ENCODE measurements around the gene TFDP1. TPM values are rescaled to one million over a fixed set of nuclear protein-coding genes. Genes with fewer than 3 reads are reported as not detected.
A peak's percentile ranks its signal among the peaks of the same experiment; 100 is the strongest.
"Not testable (repeated sequence)": the region's sequence is repeated elsewhere in the genome, so short reads cannot be mapped to it uniquely, and the experiment has no call there.

TFDP1 gene
- total and polyA plus RNA-seq, 8 donors = 10.3 to 24.7 (median 17.9) TPM

DNA sequence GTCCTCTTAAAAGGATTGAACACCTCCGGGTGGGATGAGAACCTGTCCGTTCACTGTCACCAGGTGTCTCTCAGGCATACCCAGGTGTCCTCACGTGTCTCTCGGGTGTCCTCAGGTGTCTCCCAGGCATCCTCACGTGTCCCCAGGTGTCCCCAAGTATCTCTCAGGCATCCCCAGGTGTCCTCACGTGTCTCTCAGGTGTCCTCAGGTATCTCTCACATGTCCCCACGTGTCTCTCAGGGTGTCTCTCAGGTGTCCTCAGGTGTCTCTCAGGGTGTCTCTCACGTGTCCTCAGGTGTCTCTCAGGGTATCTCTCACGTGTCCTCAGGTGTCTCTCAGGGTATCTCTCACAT, 39.7 kb downstream of the TFDP1 start:
- DNase-seq (no peak), FAIRE-seq (no peak), ATAC-seq (no peak)
- TF ChIP-seq, protein P1, sequence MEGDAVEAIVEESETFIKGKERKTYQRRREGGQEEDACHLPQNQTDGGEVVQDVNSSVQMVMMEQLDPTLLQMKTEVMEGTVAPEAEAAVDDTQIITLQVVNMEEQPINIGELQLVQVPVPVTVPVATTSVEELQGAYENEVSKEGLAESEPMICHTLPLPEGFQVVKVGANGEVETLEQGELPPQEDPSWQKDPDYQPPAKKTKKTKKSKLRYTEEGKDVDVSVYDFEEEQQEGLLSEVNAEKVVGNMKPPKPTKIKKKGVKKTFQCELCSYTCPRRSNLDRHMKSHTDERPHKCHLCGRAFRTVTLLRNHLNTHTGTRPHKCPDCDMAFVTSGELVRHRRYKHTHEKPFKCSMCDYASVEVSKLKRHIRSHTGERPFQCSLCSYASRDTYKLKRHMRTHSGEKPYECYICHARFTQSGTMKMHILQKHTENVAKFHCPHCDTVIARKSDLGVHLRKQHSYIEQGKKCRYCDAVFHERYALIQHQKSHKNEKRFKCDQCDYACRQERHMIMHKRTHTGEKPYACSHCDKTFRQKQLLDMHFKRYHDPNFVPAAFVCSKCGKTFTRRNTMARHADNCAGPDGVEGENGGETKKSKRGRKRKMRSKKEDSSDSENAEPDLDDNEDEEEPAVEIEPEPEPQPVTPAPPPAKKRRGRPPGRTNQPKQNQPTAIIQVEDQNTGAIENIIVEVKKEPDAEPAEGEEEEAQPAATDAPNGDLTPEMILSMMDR (IDR thresholded peaks at IDR 0.05) = no peak
- Histone ChIP-seq H3K27ac (no peak overlapping the region), H3K27me3 (no peaks in the 10 kb centered on the region), H3K9me3 (no peaks in the 10 kb centered on the region), H3K4me3 (no peak overlapping the region), H3K36me3 (peaks cover 0 to 7% (median 0%) of the 10 kb centered on the region in 3 donors), H3K4me1 (no peaks in the 10 kb centered on the region)
- intact Hi-C loops (cut with DNase I) = no loop called here
- 90 to 94% methylated on average over 9 of the region's 9 CpGs for WGBS, 2 donors

DNA sequence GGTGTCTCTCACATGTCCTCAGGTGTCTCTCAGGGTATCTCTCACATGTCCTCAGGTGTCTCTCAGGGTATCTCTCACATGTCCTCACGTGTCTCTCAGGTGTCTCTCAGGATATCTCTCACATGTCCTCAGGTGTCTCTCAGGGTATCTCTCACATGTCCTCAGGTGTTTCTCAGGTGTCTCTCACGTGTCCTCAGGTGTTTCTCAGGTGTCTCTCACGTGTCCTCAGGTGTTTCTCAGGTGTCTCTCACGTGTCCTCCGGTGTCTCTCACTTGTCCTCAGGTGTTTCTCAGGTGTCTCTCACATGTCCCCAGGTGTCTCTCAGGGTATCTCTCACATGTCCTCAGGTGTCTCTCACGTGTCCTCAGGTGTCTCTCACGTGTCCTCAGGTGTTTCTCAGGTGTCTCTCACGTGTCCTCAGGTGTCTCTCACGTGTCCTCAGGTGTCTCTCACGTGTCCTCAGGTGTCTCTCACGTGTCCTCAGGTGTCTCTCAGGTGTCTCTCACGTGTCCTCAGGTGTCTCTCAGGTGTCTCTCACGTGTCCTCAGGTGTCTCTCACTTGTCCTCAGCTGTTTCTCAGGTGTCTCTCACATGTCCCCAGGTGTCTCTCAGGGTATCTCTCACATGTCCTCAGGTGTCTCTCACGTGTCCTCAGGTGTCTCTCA, 40.2 kb downstream of the TFDP1 start:
- H3K36me3 ChIP-seq; H3K27me3 ChIP-seq; ATAC-seq; FAIRE-seq; DNase-seq; H3K9me3 ChIP-seq; H3K4me3 ChIP-seq; H3K4me1 ChIP-seq; intact Hi-C loops (cut with DNase I); H3K27ac ChIP-seq: not testable (repeated sequence)
- 91 to 94% methylated on average over 14 of the region's 14 CpGs for WGBS, 2 donors

DNA sequence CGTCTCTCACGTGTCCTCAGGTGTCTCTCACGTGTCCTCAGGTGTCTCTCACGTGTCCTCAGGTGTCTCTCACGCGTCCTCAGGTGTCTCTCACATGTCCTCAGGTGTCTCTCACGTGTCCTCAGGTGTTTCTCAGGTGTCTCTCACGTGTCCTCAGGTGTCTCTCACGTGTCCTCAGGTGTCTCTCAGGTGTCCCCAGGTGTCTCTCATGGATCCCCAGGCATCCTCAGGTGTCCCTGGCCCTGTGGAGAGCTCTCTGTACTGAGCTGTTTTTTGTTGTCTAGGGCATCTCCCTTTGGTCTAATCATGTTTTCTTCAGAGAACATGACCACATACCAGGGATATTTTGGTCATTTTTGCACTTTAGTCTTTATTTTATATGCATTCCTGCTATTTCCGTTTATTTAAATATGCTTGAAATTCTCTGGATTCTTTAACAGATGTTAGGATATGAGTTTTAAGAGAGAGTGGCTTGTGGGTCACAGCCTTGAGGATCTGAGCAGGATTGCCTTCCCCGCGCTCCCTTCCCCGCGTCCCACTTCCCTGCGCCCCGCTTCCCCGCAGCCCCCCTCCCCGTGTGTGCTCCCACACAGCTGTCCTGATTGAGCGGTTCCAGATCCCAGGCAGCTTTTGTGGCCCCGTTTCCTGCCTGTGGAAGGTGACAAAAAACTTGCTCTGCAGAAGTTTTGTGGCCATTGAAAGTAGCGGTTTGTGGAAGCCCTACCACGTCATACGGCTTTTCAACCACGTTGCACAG, 41.6 kb downstream of the TFDP1 start:
- H3K27ac ChIP-seq = no peak overlapping the region
- TF ChIP-seq, protein P1 (IDR thresholded peaks at IDR 0.05) = no peak
- ATAC-seq (no peak), FAIRE-seq (no peak), DNase-seq (peak in 2 of 6 donors; percentile 11 to 17)
- H3K9me3 ChIP-seq = no peaks in the 10 kb centered on the region
- intact Hi-C loops (cut with DNase I) = no loop called here
- H3K4me1 ChIP-seq = no peaks in the 10 kb centered on the region
- no peak overlapping the region for H3K4me3 ChIP-seq
- WGBS, 2 donors = 89 to 94% methylated on average over 24 of the region's 24 CpGs
- H3K36me3 ChIP-seq = peaks cover 0 to 7% (median 0%) of the 10 kb centered on the region in 3 donors
- H3K27me3 ChIP-seq = no peaks in the 10 kb centered on the region

DNA sequence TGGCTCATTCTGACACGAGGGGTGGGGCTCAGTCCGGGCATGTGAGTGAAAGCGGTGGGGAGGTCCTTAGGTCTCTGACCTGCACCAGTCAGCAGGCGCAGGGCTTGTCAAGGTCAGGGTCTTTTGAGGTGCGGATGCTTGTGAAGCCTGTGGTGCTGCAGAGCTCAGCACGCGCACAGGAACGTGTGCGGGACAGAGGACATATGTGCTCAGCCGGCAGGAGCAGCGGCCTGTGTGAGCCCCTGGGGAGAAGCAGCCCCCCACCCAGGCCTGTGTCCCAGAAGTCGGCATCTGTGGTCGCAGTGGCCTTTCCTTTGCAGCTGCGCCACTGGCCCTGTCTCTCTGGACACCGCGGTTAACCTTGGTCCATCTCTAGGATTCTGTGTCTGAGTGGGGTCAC, 42.6 kb downstream of the TFDP1 start:
- Histone ChIP-seq H3K27ac (no peak overlapping the region), H3K27me3 (no peaks in the 10 kb centered on the region), H3K9me3 (no peaks in the 10 kb centered on the region), H3K4me3 (no peak overlapping the region), H3K36me3 (peaks cover 0 to 10% (median 0%) of the 10 kb centered on the region in 3 donors), H3K4me1 (no peaks in the 10 kb centered on the region)
- DNase-seq (peak in 3 of 6 donors; percentile 8 to 43 (median 31)), FAIRE-seq (no peak), ATAC-seq (no peak)
- intact Hi-C loops (cut with DNase I) = no loop called here
- WGBS, 2 donors = 85 to 90% methylated on average over 16 of the region's 16 CpGs
- TF ChIP-seq, protein P1 (IDR thresholded peaks at IDR 0.05) = no peak

DNA sequence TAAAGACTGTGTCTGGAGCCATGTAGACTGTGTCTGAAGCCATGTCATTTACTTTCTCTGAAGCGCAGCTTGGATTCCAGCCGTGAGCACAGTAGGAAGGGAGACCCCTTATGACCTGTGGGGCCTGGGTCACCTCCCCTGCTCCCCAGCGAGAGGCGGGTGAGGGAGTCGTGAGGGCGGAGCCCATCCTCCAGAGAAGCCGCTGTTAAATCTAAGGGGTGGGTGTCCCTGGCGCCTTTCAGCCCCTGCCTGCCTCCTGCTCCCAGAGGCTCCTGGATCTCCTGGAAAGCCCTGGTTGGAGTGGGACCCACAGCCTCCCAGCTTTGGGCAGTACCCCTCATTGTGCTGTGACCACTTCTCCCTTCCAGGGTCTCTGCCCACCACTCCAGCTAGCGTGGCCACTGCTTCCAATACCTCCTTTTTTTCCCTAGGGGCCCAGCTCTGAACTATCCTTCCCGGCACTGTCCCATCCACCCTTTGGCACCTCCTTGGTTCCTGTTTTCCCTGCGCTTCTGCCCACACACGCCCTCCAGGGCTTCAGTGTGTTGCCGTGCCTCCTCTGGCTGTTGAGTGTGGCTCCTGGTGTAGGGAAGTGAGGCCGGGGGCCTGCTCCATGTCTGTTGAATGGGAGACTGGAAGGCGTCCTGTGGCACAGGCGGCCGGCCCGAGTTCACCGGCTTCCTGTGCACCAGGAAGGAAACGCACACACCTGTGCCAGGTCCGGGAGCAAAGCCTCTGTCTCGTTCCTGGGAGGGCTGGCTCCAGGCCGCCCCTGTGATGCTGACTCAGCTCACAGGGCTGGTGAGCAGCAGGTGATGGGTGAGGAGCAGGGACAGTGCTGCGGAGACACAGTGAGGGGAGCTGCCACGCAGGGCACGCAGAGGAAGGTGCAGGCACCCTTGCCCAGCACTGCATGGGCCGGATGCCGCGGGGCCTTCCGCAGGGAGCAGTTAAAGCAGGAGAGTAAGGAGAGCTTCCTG, 44.0 kb downstream of the TFDP1 start:
- no peaks in the 10 kb centered on the region for H3K27me3 ChIP-seq
- TF ChIP-seq, protein P1 (IDR thresholded peaks at IDR 0.05) = no peak
- no peak overlapping the region for H3K4me3 ChIP-seq
- intact Hi-C loops (cut with DNase I) = no loop called here
- DNase-seq (peak in 3 of 6 donors; percentile 13 to 45 (median 43)), ATAC-seq (peak in 3 of 4 donors; percentile 21 to 68 (median 61)), FAIRE-seq (no peak)
- peaks cover 0 to 5% (median 3%) of the 10 kb centered on the region in 3 donors for H3K36me3 ChIP-seq
- H3K9me3 ChIP-seq = no peaks in the 10 kb centered on the region
- WGBS, 2 donors = 87 to 92% methylated on average over 29 to 30 of the region's 30 CpGs
- no peaks in the 10 kb centered on the region for H3K4me1 ChIP-seq
- no peak overlapping the region for H3K27ac ChIP-seq
